GM12801 (cell line): ENCODE measurements around the gene ACBD6.

Source experiments
- CTCF ChIP-seq: IDR thresholded peaks from one replicate; pipeline ENCODE4 v1.5.1; 2011; ENCODE audit warnings: control low read depth; ENCODE audit not compliant: insufficient read length; ENCODE audit errors: extremely low read depth

ACBD6 gene

GRCh38 chr1:180484490-180484889 lies 17.9 kb downstream of the ACBD6 start:
- TF ChIP-seq CTCF, result no peak

GRCh38 chr1:180482425-180483275 lies 19.7 kb downstream of the ACBD6 start:
- no peak for TF ChIP-seq CTCF

- TF ChIP-seq CTCF, result no peak
Measured at GRCh38 chr1:180470031-180470430, 32.3 kb downstream of the ACBD6 start.

GRCh38 chr1:180468311-180468710 lies 34.1 kb downstream of the ACBD6 start:
- no peak for TF ChIP-seq CTCF

- no peak for TF ChIP-seq CTCF
Measured at GRCh38 chr1:180462102-180462501, 40.3 kb downstream of the ACBD6 start.

- no peak for TF ChIP-seq CTCF
Measured at GRCh38 chr1:180458807-180459206, 43.6 kb downstream of the ACBD6 start.

GRCh38 chr1:180456191-180456590 lies 46.2 kb downstream of the ACBD6 start:
- no peak for TF ChIP-seq CTCF
